HFF-Myc (cell line): ENCODE results near the gene BST1.

Experiments
- DNase-seq: peaks from one replicate; pipeline ENCODE4 v3.0.0-alpha.2; 2011; ENCODE audit warnings: low read depth; ENCODE audit errors: extremely low read depth
- H3K4me3 ChIP-seq: replicated peaks from 2 replicates; pipeline ENCODE4 v1.5.1; 2011; ENCODE audit warnings: low read depth, mild to moderate bottlenecking, control low read depth, low read length
- TF ChIP-seq, protein P1 (sequence below): IDR thresholded peaks from 2 replicates; pipeline ENCODE4 v1.5.1; 2012; ENCODE audit warnings: mild to moderate bottlenecking, low read depth, low read length, control low read depth; ENCODE audit errors: missing control alignments

Gene BST1

GRCh38 chr4:15706646-15707362 lies 3.9 kb downstream of the BST1 start:
- no peak for DNase-seq
- TF ChIP-seq, protein P1, sequence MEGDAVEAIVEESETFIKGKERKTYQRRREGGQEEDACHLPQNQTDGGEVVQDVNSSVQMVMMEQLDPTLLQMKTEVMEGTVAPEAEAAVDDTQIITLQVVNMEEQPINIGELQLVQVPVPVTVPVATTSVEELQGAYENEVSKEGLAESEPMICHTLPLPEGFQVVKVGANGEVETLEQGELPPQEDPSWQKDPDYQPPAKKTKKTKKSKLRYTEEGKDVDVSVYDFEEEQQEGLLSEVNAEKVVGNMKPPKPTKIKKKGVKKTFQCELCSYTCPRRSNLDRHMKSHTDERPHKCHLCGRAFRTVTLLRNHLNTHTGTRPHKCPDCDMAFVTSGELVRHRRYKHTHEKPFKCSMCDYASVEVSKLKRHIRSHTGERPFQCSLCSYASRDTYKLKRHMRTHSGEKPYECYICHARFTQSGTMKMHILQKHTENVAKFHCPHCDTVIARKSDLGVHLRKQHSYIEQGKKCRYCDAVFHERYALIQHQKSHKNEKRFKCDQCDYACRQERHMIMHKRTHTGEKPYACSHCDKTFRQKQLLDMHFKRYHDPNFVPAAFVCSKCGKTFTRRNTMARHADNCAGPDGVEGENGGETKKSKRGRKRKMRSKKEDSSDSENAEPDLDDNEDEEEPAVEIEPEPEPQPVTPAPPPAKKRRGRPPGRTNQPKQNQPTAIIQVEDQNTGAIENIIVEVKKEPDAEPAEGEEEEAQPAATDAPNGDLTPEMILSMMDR = no peak
- H3K4me3 ChIP-seq = no peak overlapping the region

GRCh38 chr4:15707363-15707715 lies 4.5 kb downstream of the BST1 start:
- H3K4me3 ChIP-seq = no peak overlapping the region
- TF ChIP-seq, protein P1 = no peak
- DNase-seq = no peak

GRCh38 chr4:15711762-15712161 lies 8.9 kb downstream of the BST1 start:
- H3K4me3 ChIP-seq = no peak overlapping the region
- no peak for DNase-seq
- TF ChIP-seq, protein P1 = no peak

DNA sequence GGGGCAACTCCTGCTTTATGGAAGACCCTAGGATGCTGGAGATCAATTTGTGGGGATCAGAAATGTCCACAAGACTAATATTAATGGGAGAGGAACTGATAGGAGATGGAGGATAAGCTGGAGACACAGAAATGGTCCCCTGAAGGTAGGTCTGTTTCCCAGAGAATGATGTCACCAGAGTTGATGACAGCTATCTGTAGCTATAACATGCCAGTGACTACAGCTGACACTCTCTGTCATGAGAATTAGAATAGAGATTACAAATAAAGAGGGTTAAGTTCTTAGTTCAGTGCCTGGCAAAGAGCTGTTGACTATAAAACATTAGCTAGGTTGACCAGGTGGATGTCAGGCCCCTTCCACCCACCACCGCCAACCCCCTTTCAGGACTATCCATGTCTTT lies 9.3 kb downstream of the BST1 start:
- no peak for DNase-seq
- H3K4me3 ChIP-seq = no peak overlapping the region
- TF ChIP-seq, protein P1 = no peak

- H3K4me3 ChIP-seq = no peak overlapping the region
- TF ChIP-seq, protein P1 = no peak
- no peak for DNase-seq
Observed at GRCh38 chr4:15714141-15714540, 11.3 kb downstream of the BST1 start.

DNA sequence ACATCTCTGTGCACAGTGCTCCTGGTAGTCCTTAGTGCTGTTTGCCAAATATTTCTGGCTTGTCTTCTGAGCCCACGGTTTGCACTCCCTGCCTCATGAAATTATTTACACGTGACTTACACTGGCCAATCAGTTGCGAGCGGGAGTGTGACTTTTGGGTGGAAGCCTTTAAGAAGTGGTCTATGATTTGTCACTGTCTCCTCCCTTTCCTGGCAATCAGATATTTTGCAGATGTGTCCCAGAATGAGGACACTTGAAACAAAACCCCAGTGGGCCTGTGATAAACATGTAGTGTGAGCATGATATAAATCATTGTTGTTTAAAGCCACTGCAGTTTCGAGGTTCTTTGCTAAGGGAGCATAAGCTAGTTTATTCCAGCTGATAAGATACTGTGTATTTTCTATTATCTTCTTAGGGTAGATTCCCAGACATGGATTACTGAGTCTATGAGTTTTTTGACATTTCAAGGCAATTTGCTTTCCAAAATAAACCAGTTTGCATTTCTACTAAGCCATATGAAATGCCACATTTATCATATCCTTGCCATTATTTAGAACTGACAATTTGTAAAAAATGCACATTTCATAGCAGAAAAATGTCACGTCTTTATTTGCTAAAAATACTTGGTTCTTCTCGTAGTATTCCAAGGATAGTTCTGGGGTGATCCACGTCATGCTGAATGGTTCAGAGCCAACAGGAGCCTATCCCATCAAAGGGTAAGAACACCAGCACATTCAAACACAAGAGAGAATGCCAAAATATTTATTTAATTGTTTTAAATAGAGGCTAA lies 12.0 kb downstream of the BST1 start:
- DNase-seq = peak; percentile 36
- no peak overlapping the region for H3K4me3 ChIP-seq
- TF ChIP-seq, protein P1 = no peak
